WTC11 (cell line): Measurements from ENCODE around the gene NDUFAF7. TPM values are rescaled to one million over a fixed set of nuclear protein-coding genes. Genes with fewer than 3 reads are reported as not detected.

Source experiments
- ATAC-seq: fragments of 200-7000 bp; cut with Tn5 transposase; 2 replicates; pipeline ENCODE4 v1.10.0; 2021; ENCODE audit warnings: mild to moderate bottlenecking, moderate library complexity
- CTCF ChIA-PET: fragments of 300-600 bp; sonication (Branson Sonifier 250); formaldehyde crosslinking; loops from one replicate; lab custom pipeline; 2021; ENCODE audit warnings: antibody characterized with exemption; lab: Charles Lee
- POLR2A ChIA-PET: fragments of 350-600 bp; sonication (Branson Sonifier 250); formaldehyde crosslinking; loops from one replicate; lab custom pipeline; 2021; ENCODE audit warnings: antibody characterized with exemption; lab: Charles Lee
- DNase-seq: peaks from one replicate; pipeline ENCODE4 v3.0.0; 2021; ENCODE audit warnings: low spot score
- H3K27ac Mint-ChIP-seq: 2 replicates; pipeline ENCODE4 v1.8.0; 2021; ENCODE audit warnings: mixed read lengths
- H3K27me3 Mint-ChIP-seq: 2 replicates; pipeline ENCODE4 v1.8.0; 2021; ENCODE audit warnings: low read depth, mild to moderate bottlenecking, moderate library complexity, mixed read lengths
- H3K36me3 Mint-ChIP-seq: 2 replicates; pipeline ENCODE4 v1.8.0; 2021; ENCODE audit warnings: mixed read lengths
- H3K4me1 Mint-ChIP-seq: 2 replicates; pipeline ENCODE4 v1.8.0; 2022; ENCODE audit warnings: mixed read lengths
- H3K4me3 Mint-ChIP-seq: 2 replicates; pipeline ENCODE4 v1.8.0; 2021; ENCODE audit warnings: mild to moderate bottlenecking, moderate library complexity, mixed read lengths
- H3K9me3 Mint-ChIP-seq: 2 replicates; pipeline ENCODE4 v1.8.0; 2021; ENCODE audit warnings: mixed read lengths
- AFF4 ChIP-seq: sonication (generic); formaldehyde crosslinking; IDR thresholded peaks from 2 replicates; pipeline ENCODE4 v1.8.1; 2023; ENCODE audit warnings: mild to moderate bottlenecking, missing genetic modification reagents, borderline replicate concordance
- CREB1 ChIP-seq: sonication (generic); formaldehyde crosslinking; IDR thresholded peaks from 2 replicates; pipeline ENCODE4 v1.8.0; 2023; ENCODE audit warnings: mild to moderate bottlenecking, missing genetic modification reagents
- CTCF ChIP-seq: fragments of 200-600 bp; IDR thresholded peaks from 2 replicates; pipeline ENCODE4 v1.8.0; 2022; ENCODE audit warnings: antibody characterized with exemption
- E2F5 ChIP-seq: sonication (generic); formaldehyde crosslinking; IDR thresholded peaks from 2 replicates; pipeline ENCODE4 v1.8.1; 2022; ENCODE audit warnings: mild to moderate bottlenecking, moderate library complexity, missing genetic modification reagents
- ELF4 ChIP-seq: sonication (generic); formaldehyde crosslinking; IDR thresholded peaks from 2 replicates; pipeline ENCODE4 v1.8.1; 2022; ENCODE audit warnings: low read depth, mild to moderate bottlenecking, moderate library complexity, missing genetic modification reagents
- EMX1 ChIP-seq: fragments of 250-450 bp; sonication (Bioruptor Pico); IDR thresholded peaks from 2 replicates; pipeline ENCODE4 v1.8.0; 2021; ENCODE audit warnings: mild to moderate bottlenecking
- MAX ChIP-seq: sonication (generic); formaldehyde crosslinking; IDR thresholded peaks from 2 replicates; pipeline ENCODE4 v1.8.0; 2022; ENCODE audit warnings: mild to moderate bottlenecking, missing genetic modification reagents
- MXD4 ChIP-seq: fragments of 250-450 bp; sonication (Bioruptor Pico); IDR thresholded peaks from 2 replicates; pipeline ENCODE4 v1.8.0; 2021; ENCODE audit warnings: mild to moderate bottlenecking, moderate library complexity, borderline replicate concordance
- NFE2L1 ChIP-seq: sonication (generic); formaldehyde crosslinking; IDR thresholded peaks from 2 replicates; pipeline ENCODE4 v1.8.1; 2023; ENCODE audit warnings: missing genetic modification reagents
- SMAD4 ChIP-seq: sonication (generic); formaldehyde crosslinking; IDR thresholded peaks from 2 replicates; pipeline ENCODE4 v1.8.0; 2022; ENCODE audit warnings: mild to moderate bottlenecking, missing genetic modification reagents
- TEAD1 ChIP-seq: sonication (generic); formaldehyde crosslinking; IDR thresholded peaks from 2 replicates; pipeline ENCODE4 v1.8.0; 2022; ENCODE audit warnings: mild to moderate bottlenecking, missing genetic modification reagents
- ZBTB21 ChIP-seq: sonication (generic); formaldehyde crosslinking; IDR thresholded peaks from 2 replicates; pipeline ENCODE4 v1.8.1; 2023; ENCODE audit warnings: mild to moderate bottlenecking, missing genetic modification reagents, borderline replicate concordance
- ZNF396 ChIP-seq: fragments of 250-450 bp; sonication (Bioruptor Pico); IDR thresholded peaks from 2 replicates; pipeline ENCODE4 v1.8.0; 2021; ENCODE audit warnings: mild to moderate bottlenecking, moderate library complexity, borderline replicate concordance
- total RNA-seq: library from RNA; stranded (reverse); gene quantifications from 3 replicates; pipeline ENCODE4 v1.2.3, GENCODE V29; 2021
- TF ChIP-seq, protein P1 (sequence below): sonication (generic); formaldehyde crosslinking; IDR thresholded peaks from 2 replicates; pipeline ENCODE4 v1.8.1; 2022; ENCODE audit warnings: mild to moderate bottlenecking, missing genetic modification reagents, moderate library complexity, borderline replicate concordance
- TF ChIP-seq, protein P2 (sequence below): sonication (generic); formaldehyde crosslinking; IDR thresholded peaks from 2 replicates; pipeline ENCODE4 v1.8.1; 2022; ENCODE audit warnings: low read depth, mild to moderate bottlenecking, moderate library complexity, missing genetic modification reagents, borderline replicate concordance
- TF ChIP-seq, protein P3 (sequence below): fragments of 250-450 bp; sonication (Bioruptor Pico); IDR thresholded peaks from 2 replicates; pipeline ENCODE4 v1.8.0; 2021; ENCODE audit warnings: mild to moderate bottlenecking
- TF ChIP-seq, protein P4 (sequence below): sonication (generic); formaldehyde crosslinking; IDR thresholded peaks from 2 replicates; pipeline ENCODE4 v1.8.0; 2022; ENCODE audit warnings: mild to moderate bottlenecking, missing genetic modification reagents
- TF ChIP-seq, protein P5 (sequence below): sonication (generic); formaldehyde crosslinking; IDR thresholded peaks from 2 replicates; pipeline ENCODE4 v1.8.1; 2022; ENCODE audit warnings: missing genetic modification reagents, borderline replicate concordance

Gene NDUFAF7
- total RNA-seq, 1 experiment from 2014 or later: 57.8 TPM

- no peaks in the 10 kb centered on the region for H3K9me3 Mint-ChIP-seq
- peaks cover 35% of the 10 kb centered on the region for H3K4me1 Mint-ChIP-seq
- no peak for TF ChIP-seq AFF4 (CRISPR knock-in tag)
- TF ChIP-seq CTCF: no peak
- TF ChIP-seq, protein P1, sequence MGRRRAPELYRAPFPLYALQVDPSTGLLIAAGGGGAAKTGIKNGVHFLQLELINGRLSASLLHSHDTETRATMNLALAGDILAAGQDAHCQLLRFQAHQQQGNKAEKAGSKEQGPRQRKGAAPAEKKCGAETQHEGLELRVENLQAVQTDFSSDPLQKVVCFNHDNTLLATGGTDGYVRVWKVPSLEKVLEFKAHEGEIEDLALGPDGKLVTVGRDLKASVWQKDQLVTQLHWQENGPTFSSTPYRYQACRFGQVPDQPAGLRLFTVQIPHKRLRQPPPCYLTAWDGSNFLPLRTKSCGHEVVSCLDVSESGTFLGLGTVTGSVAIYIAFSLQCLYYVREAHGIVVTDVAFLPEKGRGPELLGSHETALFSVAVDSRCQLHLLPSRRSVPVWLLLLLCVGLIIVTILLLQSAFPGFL: no peak
- no peak for TF ChIP-seq EMX1 (CRISPR knock-in tag)
- TF ChIP-seq, protein P2, sequence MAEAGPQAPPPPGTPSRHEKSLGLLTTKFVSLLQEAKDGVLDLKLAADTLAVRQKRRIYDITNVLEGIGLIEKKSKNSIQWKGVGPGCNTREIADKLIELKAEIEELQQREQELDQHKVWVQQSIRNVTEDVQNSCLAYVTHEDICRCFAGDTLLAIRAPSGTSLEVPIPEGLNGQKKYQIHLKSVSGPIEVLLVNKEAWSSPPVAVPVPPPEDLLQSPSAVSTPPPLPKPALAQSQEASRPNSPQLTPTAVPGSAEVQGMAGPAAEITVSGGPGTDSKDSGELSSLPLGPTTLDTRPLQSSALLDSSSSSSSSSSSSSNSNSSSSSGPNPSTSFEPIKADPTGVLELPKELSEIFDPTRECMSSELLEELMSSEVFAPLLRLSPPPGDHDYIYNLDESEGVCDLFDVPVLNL (CRISPR knock-in tag): no peak
- no peak for TF ChIP-seq NFE2L1 (CRISPR knock-in tag)
- TF ChIP-seq, protein P3, sequence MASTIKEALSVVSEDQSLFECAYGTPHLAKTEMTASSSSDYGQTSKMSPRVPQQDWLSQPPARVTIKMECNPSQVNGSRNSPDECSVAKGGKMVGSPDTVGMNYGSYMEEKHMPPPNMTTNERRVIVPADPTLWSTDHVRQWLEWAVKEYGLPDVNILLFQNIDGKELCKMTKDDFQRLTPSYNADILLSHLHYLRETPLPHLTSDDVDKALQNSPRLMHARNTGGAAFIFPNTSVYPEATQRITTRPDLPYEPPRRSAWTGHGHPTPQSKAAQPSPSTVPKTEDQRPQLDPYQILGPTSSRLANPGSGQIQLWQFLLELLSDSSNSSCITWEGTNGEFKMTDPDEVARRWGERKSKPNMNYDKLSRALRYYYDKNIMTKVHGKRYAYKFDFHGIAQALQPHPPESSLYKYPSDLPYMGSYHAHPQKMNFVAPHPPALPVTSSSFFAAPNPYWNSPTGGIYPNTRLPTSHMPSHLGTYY (CRISPR knock-in tag): no peak
- H3K27me3 Mint-ChIP-seq: no peaks in the 10 kb centered on the region
- no peak overlapping the region for H3K4me3 Mint-ChIP-seq
- POLR2A ChIA-PET: no interaction called here
- no peak for ATAC-seq
- DNase-seq: no peak
- H3K27ac Mint-ChIP-seq: 0 out of 2 replicates have a peak overlapping the region, but pooled peaks have one; percentile 13
- CTCF ChIA-PET: no interaction called here
- peaks cover 37% of the 10 kb centered on the region for H3K36me3 Mint-ChIP-seq
Observed at GRCh38 chr2:37268111-37268510, 36.7 kb downstream of the NDUFAF7 start.

DNA sequence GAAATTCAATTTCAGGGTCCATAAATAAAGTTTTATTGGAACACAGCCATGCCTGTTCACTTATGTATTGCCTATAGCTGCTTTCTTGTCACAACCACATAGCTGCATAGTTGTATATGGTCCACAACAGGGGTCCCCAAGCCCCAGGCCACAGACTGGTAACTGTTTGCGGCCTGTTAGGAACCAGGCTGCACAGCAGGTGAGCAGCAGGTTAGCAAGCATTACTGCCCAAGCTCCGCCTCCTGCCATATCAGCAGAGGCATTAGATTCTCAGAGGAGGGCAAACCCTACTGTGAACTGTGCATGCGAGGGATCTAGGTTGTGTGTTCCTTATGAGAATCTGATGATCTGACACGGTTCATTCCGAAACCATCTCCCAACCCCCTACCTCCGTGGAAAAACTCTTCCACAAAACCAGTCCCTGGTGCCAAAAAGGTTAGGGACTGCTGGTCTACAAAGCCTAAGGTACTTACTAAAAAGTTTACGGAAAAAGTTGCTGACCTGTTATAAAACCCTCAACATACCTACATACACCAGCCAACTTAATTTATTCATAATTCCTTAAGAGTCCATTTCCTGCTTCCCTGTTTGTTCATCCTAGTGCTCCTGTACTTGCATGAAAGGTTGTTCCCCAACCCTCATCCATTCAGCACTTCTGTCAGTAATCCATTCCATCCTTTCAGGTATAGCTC is 40.1 kb downstream of the NDUFAF7 start:
- POLR2A ChIA-PET: no interaction called here
- H3K4me3 Mint-ChIP-seq: no peak overlapping the region
- CTCF ChIA-PET: interaction anchor here (0.9 kb wide), 1 partner anchor 606 kb away, joined by 4 read pairs; no protein-coding TSS in a partner anchor
- H3K36me3 Mint-ChIP-seq: peaks cover 49% of the 10 kb centered on the region
- no peaks in the 10 kb centered on the region for H3K9me3 Mint-ChIP-seq
- H3K27me3 Mint-ChIP-seq: no peaks in the 10 kb centered on the region
- peaks cover 22% of the 10 kb centered on the region for H3K4me1 Mint-ChIP-seq
- H3K27ac Mint-ChIP-seq: peak overlapping the region; percentile 6; the same call in 1 of the 2 replicates
- DNase-seq (peak; percentile 62), ATAC-seq (peak; percentile 92)
- TF ChIP-seq ZNF396 (CRISPR knock-in tag) (no peak), SMAD4 (CRISPR knock-in tag) (no peak), TEAD1 (CRISPR knock-in tag) (no peak), MXD4 (CRISPR knock-in tag) (no peak), ELF4 (no peak), CTCF (no peak), MAX (CRISPR knock-in tag) (no peak), ZBTB21 (CRISPR knock-in tag) (no peak), E2F5 (CRISPR knock-in tag) (no peak), CREB1 (no peak)
- TF ChIP-seq, protein P4, sequence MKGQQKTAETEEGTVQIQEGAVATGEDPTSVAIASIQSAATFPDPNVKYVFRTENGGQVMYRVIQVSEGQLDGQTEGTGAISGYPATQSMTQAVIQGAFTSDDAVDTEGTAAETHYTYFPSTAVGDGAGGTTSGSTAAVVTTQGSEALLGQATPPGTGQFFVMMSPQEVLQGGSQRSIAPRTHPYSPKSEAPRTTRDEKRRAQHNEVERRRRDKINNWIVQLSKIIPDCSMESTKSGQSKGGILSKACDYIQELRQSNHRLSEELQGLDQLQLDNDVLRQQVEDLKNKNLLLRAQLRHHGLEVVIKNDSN (CRISPR knock-in tag): no peak
- TF ChIP-seq, protein P5, sequence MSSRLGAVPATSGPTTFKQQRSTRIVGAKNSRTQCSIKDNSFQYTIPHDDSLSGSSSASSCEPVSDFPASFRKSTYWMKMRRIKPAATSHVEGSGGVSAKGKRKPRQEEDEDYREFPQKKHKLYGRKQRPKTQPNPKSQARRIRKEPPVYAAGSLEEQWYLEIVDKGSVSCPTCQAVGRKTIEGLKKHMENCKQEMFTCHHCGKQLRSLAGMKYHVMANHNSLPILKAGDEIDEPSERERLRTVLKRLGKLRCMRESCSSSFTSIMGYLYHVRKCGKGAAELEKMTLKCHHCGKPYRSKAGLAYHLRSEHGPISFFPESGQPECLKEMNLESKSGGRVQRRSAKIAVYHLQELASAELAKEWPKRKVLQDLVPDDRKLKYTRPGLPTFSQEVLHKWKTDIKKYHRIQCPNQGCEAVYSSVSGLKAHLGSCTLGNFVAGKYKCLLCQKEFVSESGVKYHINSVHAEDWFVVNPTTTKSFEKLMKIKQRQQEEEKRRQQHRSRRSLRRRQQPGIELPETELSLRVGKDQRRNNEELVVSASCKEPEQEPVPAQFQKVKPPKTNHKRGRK (CRISPR knock-in tag): no peak
